ENCODE measurements around the gene ABI3. TPM values are rescaled to one million over a fixed set of nuclear protein-coding genes. Genes with fewer than 3 reads are reported as not detected.

The ABI3 gene
- total and polyA plus RNA-seq, 11 donors, result 3.3 to 16.1 (median 6.4) TPM

GRCh38 chr17:49266233-49266632 is 55.7 kb downstream of the ABI3 start:
- H3K4me3 ChIP-seq, result no peak overlapping the region
- intact Hi-C loops (cut with DNase I), result no loop called here
- DNase-seq (no peak), ATAC-seq (no peak)
- no peaks in the 10 kb centered on the region for H3K27me3 ChIP-seq
- peaks cover 0 to 4% (median 0%) of the 10 kb centered on the region in 12 donors for H3K4me1 ChIP-seq
- H3K36me3 ChIP-seq, result no peaks in the 10 kb centered on the region
- no peak overlapping the region for H3K27ac ChIP-seq
- TF ChIP-seq POLR2A (IDR thresholded peaks at IDR 0.05), result no peak
- TF ChIP-seq CTCF (IDR thresholded peaks at IDR 0.05), result no peak
- no peaks in the 10 kb centered on the region for H3K9me3 ChIP-seq
- WGBS, 4 donors, result 91 to 100% (median 93%) methylated on average over 2 of the region's 2 CpGs

- H3K36me3 ChIP-seq, result no peaks in the 10 kb centered on the region
- ATAC-seq (no peak), DNase-seq (no peak)
- H3K4me1 ChIP-seq, result no peaks in the 10 kb centered on the region
- no peak for TF ChIP-seq CTCF (IDR thresholded peaks at IDR 0.05)
- no peak for TF ChIP-seq POLR2A (IDR thresholded peaks at IDR 0.05)
- intact Hi-C loops (cut with DNase I), result no loop called here
- H3K27me3 ChIP-seq, result no peaks in the 10 kb centered on the region
- H3K9me3 ChIP-seq, result no peaks in the 10 kb centered on the region
- no peak overlapping the region for H3K4me3 ChIP-seq
- no peak overlapping the region for H3K27ac ChIP-seq
- WGBS, 4 donors, result 71 to 94% (median 86%) methylated on average over 3 of the region's 3 CpGs
Observed at GRCh38 chr17:49267912-49268311, 57.4 kb downstream of the ABI3 start.

DNA sequence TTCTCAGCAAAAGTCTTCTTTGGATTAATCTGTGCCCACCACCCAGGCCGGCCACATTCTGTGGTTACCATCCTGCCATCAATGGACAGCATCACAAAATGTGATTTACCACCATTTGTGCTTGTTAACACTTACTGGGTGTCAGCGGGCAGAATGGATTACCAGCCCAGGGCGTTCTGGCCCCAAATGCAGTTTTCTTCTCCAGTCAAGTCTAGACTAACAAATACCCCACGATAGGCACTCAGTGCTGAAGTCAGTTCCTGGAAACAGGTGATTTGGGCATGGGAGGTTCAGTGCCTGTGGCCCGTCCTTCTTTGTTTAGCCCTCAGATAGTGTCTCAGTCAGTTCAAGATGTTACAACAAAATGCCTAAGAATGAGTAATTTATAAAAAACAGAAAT is 58.8 kb downstream of the ABI3 start:
- Histone ChIP-seq H3K36me3 (no peaks in the 10 kb centered on the region), H3K4me1 (no peaks in the 10 kb centered on the region), H3K4me3 (no peak overlapping the region), H3K27ac (no peak overlapping the region), H3K9me3 (no peaks in the 10 kb centered on the region), H3K27me3 (no peaks in the 10 kb centered on the region)
- intact Hi-C loops (cut with DNase I), result no loop called here
- 87 to 90% (median 90%) methylated on average over 5 of the region's 5 CpGs for WGBS, 4 donors
- ATAC-seq (no peak), DNase-seq (no peak)
- no peak for TF ChIP-seq CTCF (IDR thresholded peaks at IDR 0.05)
- no peak for TF ChIP-seq POLR2A (IDR thresholded peaks at IDR 0.05)

Other genes starting within 250 kb of the ABI3 start
- gene GIP, start 242.1 kb upstream of the ABI3 start, total RNA-seq, result not detected
- not detected for gene GIP, start 242.1 kb upstream of the ABI3 start, polyA plus RNA-seq
- not detected for gene IGF2BP1, start 213.3 kb upstream of the ABI3 start, total RNA-seq
- under 1 TPM in 1 of 2 donors, not detected in 1; 0.01 TPM for gene IGF2BP1, start 213.3 kb upstream of the ABI3 start, polyA plus RNA-seq
- gene B4GALNT2, start 77.9 kb upstream of the ABI3 start, total RNA-seq, result under 1 TPM in 2 of 9 donors, not detected in 7; 0.07 to 0.08 TPM
- gene B4GALNT2, start 77.9 kb upstream of the ABI3 start, polyA plus RNA-seq, result not detected
- 1 to 10 TPM in 8 of 9 donors, under 1 TPM in 1; 0.76 to 4.9 (median 1.2) TPM for gene GNGT2, start 133 bp upstream of the ABI3 start, total RNA-seq
- gene GNGT2, start 133 bp upstream of the ABI3 start, polyA plus RNA-seq, result 1 to 10 TPM; 1.8 to 2.6 TPM
- gene PHOSPHO1, start 20.1 kb downstream of the ABI3 start, total RNA-seq, result 1 to 10 TPM in 2 of 9 donors, under 1 TPM in 7; 0.35 to 1.0 (median 0.66) TPM
- 1 to 10 TPM in 1 of 2 donors, under 1 TPM in 1; 0.47 to 1.3 TPM for gene PHOSPHO1, start 20.1 kb downstream of the ABI3 start, polyA plus RNA-seq
- gene ZNF652, start 151.5 kb downstream of the ABI3 start, total RNA-seq, result 10 to 100 TPM; 14.7 to 24.5 (median 23.1) TPM
- 10 to 100 TPM in 1 of 2 donors, 1 to 10 TPM in 1; 7.2 to 16.3 TPM for gene ZNF652, start 151.5 kb downstream of the ABI3 start, polyA plus RNA-seq
- gene PHB1, start 204.2 kb downstream of the ABI3 start, total RNA-seq, result 100 to 1,000 TPM; 125 to 264 (median 211) TPM
- 100 to 1,000 TPM; 155 to 328 TPM for gene PHB1, start 204.2 kb downstream of the ABI3 start, polyA plus RNA-seq